ENCODE measurements around the gene WDR54.

DNA sequence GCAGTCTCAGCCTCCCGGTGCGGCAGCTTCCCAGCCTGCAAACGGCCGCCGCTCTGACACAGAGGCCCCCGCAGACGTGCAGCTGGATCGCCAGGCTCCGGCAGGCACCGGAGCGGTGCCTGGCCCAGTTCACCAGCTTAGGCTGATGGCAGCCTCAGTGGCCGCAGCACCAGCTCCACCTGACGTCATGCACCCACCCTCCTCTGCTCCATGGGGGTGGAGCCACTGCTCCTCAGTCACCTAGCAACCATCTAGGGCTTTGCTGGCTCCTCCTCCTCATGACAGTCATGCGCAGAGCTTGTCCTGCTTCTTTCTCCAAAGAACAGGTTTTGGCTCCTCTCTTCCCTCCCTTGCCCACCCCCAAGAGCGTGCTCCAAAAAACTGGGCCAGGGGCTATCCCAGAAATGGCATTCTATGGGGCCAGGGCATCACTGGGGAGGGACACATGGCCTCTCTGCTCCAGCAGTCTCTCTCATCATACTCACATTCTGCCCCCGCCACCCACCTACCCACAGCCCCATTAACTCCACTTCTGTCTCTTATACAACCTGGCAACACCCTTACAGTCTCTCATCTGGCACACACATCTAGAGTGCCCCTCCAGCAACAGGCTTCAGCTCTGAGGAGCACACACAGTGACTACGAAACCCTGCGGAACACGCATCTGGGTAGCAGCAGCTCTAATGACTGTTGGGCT, 46.9 kb upstream of the WDR54 start:
- TF ChIP-seq, protein P1, sequence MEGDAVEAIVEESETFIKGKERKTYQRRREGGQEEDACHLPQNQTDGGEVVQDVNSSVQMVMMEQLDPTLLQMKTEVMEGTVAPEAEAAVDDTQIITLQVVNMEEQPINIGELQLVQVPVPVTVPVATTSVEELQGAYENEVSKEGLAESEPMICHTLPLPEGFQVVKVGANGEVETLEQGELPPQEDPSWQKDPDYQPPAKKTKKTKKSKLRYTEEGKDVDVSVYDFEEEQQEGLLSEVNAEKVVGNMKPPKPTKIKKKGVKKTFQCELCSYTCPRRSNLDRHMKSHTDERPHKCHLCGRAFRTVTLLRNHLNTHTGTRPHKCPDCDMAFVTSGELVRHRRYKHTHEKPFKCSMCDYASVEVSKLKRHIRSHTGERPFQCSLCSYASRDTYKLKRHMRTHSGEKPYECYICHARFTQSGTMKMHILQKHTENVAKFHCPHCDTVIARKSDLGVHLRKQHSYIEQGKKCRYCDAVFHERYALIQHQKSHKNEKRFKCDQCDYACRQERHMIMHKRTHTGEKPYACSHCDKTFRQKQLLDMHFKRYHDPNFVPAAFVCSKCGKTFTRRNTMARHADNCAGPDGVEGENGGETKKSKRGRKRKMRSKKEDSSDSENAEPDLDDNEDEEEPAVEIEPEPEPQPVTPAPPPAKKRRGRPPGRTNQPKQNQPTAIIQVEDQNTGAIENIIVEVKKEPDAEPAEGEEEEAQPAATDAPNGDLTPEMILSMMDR (IDR thresholded peaks at IDR 0.05), result no peak
- no peak for TF ChIP-seq POLR2A (IDR thresholded peaks at IDR 0.05; ENCODE audit: low read length)
- TF ChIP-seq, protein P2, sequence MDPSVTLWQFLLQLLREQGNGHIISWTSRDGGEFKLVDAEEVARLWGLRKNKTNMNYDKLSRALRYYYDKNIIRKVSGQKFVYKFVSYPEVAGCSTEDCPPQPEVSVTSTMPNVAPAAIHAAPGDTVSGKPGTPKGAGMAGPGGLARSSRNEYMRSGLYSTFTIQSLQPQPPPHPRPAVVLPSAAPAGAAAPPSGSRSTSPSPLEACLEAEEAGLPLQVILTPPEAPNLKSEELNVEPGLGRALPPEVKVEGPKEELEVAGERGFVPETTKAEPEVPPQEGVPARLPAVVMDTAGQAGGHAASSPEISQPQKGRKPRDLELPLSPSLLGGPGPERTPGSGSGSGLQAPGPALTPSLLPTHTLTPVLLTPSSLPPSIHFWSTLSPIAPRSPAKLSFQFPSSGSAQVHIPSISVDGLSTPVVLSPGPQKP (IDR thresholded peaks at IDR 0.05; ENCODE audit: low read depth, low read length), result no peak
- no peak for TF ChIP-seq SMC3 (IDR thresholded peaks at IDR 0.05)
- TF ChIP-seq KDM1A (IDR thresholded peaks at IDR 0.05; ENCODE audit: low read depth), result no peak
- TF ChIP-seq RAD21 (conservative IDR thresholded peaks at IDR 0.05 in 1 of 2, IDR thresholded peaks at IDR 0.05 in 1 of 2), result no peak
- TF ChIP-seq, protein P3, sequence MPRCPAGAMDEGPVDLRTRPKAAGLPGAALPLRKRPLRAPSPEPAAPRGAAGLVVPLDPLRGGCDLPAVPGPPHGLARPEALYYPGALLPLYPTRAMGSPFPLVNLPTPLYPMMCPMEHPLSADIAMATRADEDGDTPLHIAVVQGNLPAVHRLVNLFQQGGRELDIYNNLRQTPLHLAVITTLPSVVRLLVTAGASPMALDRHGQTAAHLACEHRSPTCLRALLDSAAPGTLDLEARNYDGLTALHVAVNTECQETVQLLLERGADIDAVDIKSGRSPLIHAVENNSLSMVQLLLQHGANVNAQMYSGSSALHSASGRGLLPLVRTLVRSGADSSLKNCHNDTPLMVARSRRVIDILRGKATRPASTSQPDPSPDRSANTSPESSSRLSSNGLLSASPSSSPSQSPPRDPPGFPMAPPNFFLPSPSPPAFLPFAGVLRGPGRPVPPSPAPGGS (IDR thresholded peaks at IDR 0.05), result no peak
- no peak for TF ChIP-seq RCOR1 (IDR thresholded peaks at IDR 0.05; ENCODE audit: low read depth, low read length)
- TF ChIP-seq MAFK (IDR thresholded peaks at IDR 0.05; ENCODE audit: partially characterized antibody), result no peak
- no peak for TF ChIP-seq SREBF2 (IDR thresholded peaks at IDR 0.05)
- no peak for TF ChIP-seq HOXB13 (CRISPR knock-in tag; IDR thresholded peaks at IDR 0.05; ENCODE audit: low read depth)
- no peak for TF ChIP-seq CHD2 (IDR thresholded peaks at IDR 0.05; ENCODE audit: low read length, partially characterized antibody)
- TF ChIP-seq JUN (IDR thresholded peaks at IDR 0.05), result no peak

Data from A549 (cell line).